OCI-LY3 (cell line): Measurements from ENCODE around the gene PACRG.

Source experiments
- H2AFZ ChIP-seq: fragments of 200-600, 300-600 bp; shearing (Covaris generic); 2 replicates; pipeline ENCODE4 v1.6.0; 2014; ENCODE audit warnings: antibody characterized with exemption, low read depth, low read length
- H3K27ac ChIP-seq: fragments of 200-600, 300-600 bp; sonication (generic); 2 replicates; pipeline ENCODE4 v1.5.1; 2014; ENCODE audit warnings: mild to moderate bottlenecking, low read length, moderate library complexity, mixed read lengths
- H3K27me3 ChIP-seq: fragments of 200-600, 300-600 bp; sonication (generic); 2 replicates; pipeline ENCODE4 v1.6.1; 2014; ENCODE audit warnings: low read depth, low read length, mixed read lengths
- H3K36me3 ChIP-seq: fragments of 200-600, 300-600 bp; sonication (generic); replicated peaks from 2 replicates; pipeline ENCODE3; 2014; ENCODE audit warnings: low read depth, low read length, mixed read lengths
- H3K4me1 ChIP-seq: fragments of 300-600, 200-600 bp; sonication (generic); 2 replicates; pipeline ENCODE4 v1.6.1; 2014; ENCODE audit warnings: low read length, mixed read lengths
- H3K4me2 ChIP-seq: fragments of 200-600, 300-600 bp; sonication (generic); 2 replicates; pipeline ENCODE4 v1.6.1; 2014; ENCODE audit warnings: low read length, mixed read lengths
- H3K4me3 ChIP-seq: fragments of 300-600, 200-600 bp; sonication (generic); 2 replicates; pipeline ENCODE4 v1.5.1; 2014; ENCODE audit warnings: antibody characterized with exemption, mild to moderate bottlenecking, low read length, moderate library complexity
- H3K79me2 ChIP-seq: fragments of 300-600, 200-600 bp; shearing (Covaris generic); 2 replicates; pipeline ENCODE4 v1.6.1; 2014; ENCODE audit warnings: mild to moderate bottlenecking, low read length, mixed read lengths
- H3K9ac ChIP-seq: fragments of 300-600, 200-600 bp; shearing (Covaris generic); 2 replicates; pipeline ENCODE4 v1.6.0; 2014; ENCODE audit warnings: mild to moderate bottlenecking, low read length, moderate library complexity
- H3K9me3 ChIP-seq: fragments of 200-600, 300-600 bp; shearing (Covaris generic); 2 replicates; pipeline ENCODE4 v1.6.1; 2014; ENCODE audit warnings: low read length, mixed read lengths; ENCODE audit not compliant: insufficient read depth
- H4K20me1 ChIP-seq: fragments of 200-600, 300-600 bp; sonication (generic); 2 replicates; pipeline ENCODE4 v1.6.1; 2016; ENCODE audit warnings: low read length, mixed read lengths; ENCODE audit not compliant: insufficient read depth
- CTCF ChIP-seq: fragments of 200-600, 300-600 bp; sonication (generic); IDR thresholded peaks from 2 replicates; pipeline ENCODE4 v1.5.1; 2014; ENCODE audit warnings: antibody characterized with exemption, low read length, low read depth
- EZH2phosphoT487 ChIP-seq: fragments of 200-600 bp; shearing (Covaris generic); IDR thresholded peaks from 2 replicates; pipeline ENCODE4 v1.6.1; 2018; ENCODE audit warnings: antibody characterized with exemption, mixed run types, low read depth

The PACRG gene

DNA sequence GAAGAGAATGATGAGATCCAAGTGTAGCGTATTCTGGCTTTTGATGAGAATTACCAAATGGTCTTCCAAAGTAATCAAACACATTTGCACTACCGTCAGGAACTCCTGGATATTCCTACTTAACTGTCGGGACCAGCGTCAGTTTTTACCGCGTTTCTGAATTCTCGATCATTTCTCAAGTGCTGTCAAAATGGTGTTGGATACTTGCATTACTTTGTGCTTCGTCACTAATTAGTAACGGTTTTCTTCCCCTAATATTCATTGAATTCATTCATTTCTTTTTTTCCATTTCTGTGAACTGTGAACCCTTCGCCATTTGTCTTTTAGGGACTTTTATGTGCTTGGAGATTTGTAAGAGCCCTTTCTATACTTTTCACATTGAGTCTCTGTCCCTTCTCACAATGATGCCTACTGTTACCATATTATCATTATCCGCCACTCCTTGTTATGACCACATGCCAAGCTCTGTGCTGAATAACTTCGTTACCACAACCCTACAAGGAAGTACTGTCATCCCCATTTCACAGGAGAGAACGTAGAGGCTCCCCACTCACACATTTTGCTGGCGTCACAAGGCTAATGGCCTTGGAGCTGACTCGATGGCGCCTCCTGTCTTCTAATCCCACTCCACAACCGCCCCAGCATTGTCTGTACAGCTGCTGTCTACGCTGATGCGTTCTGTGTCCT is 612.6 kb downstream of the PACRG start:
- TF ChIP-seq CTCF = 0 out of 2 replicates have a peak, but pooled peaks have one; percentile 9
- no peak for TF ChIP-seq EZH2phosphoT487
- Histone ChIP-seq H2AFZ (no peak overlapping the region), H4K20me1 (no peaks in the 10 kb centered on the region), H3K4me1 (no peaks in the 10 kb centered on the region), H3K27ac (no peak overlapping the region), H3K4me2 (no peak overlapping the region), H3K9me3 (no peaks in the 10 kb centered on the region), H3K79me2 (no peaks in the 10 kb centered on the region), H3K27me3 (no peaks in the 10 kb centered on the region), H3K36me3 (no peaks in the 10 kb centered on the region), H3K4me3 (no peak overlapping the region), H3K9ac (no peak overlapping the region)

DNA sequence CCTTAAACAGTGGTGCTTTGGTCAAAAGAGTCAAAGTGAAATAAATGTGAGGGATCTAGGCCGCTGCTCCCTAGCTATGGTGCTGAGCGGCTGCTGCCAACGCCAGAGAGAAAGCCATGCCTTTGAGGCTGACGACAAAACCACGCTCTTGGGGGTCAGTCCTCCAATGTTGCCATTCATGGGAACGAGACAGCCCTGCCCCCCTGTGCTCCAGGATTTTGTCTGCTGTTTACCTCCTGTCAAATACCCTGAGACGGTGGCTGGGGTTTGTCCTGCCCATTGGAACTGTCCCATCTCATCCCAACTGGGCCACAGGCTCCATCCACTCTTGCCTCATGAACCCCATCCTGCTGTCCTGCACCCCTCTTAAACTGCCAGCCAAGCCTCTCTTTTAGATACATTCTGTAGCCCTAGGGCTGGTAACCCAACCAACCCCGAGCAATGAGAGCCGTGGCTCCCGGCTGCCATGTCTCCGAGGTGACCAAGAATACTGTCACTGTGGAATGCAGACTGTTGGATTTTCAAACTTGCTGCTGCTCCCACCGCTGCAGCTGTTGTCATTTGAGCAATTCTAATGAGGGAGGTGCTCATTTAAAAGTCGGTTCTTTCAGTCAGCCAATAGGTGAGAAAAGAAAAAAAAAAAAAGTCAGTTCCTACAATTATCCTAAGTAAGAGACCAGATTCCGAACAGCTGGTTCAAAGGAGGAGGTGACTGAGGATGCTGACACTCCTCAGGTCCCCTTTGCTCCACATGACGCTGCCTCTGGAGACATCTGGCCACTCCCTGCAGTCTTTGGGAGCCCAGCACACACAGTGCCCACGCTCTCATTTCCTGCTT is 613.7 kb downstream of the PACRG start:
- H3K4me3 ChIP-seq = no peak overlapping the region
- TF ChIP-seq EZH2phosphoT487 (no peak), CTCF (no peak)
- no peaks in the 10 kb centered on the region for H3K4me1 ChIP-seq

GRCh38 chr6:163342571-163343539 is 615.1 kb downstream of the PACRG start:
- no peak overlapping the region for H2AFZ ChIP-seq
- H3K4me2 ChIP-seq = no peak overlapping the region
- H3K79me2 ChIP-seq = no peaks in the 10 kb centered on the region
- H4K20me1 ChIP-seq = no peaks in the 10 kb centered on the region
- H3K27ac ChIP-seq = no peak overlapping the region
- no peak overlapping the region for H3K4me3 ChIP-seq
- no peaks in the 10 kb centered on the region for H3K27me3 ChIP-seq
- H3K9me3 ChIP-seq = no peaks in the 10 kb centered on the region
- no peak overlapping the region for H3K9ac ChIP-seq
- TF ChIP-seq CTCF = no peak
- TF ChIP-seq EZH2phosphoT487 = no peak
- no peaks in the 10 kb centered on the region for H3K4me1 ChIP-seq
- H3K36me3 ChIP-seq = no peaks in the 10 kb centered on the region

More for the DNA sequence above, 613.7 kb downstream of the PACRG start:
- H3K9me3 ChIP-seq = no peaks in the 10 kb centered on the region
- no peaks in the 10 kb centered on the region for H3K79me2 ChIP-seq
- no peak overlapping the region for H3K4me2 ChIP-seq
- no peak overlapping the region for H3K27ac ChIP-seq
- no peaks in the 10 kb centered on the region for H4K20me1 ChIP-seq
- no peak overlapping the region for H2AFZ ChIP-seq
- H3K9ac ChIP-seq = no peak overlapping the region
- H3K27me3 ChIP-seq = no peaks in the 10 kb centered on the region
- H3K36me3 ChIP-seq = no peaks in the 10 kb centered on the region
